B cell (primary cell): ENCODE measurements around the gene UBXN10.

Experiments
- EZH2 ChIP-seq: IDR thresholded peaks from 2 replicates; pipeline ENCODE4 v1.6.1; 2012; ENCODE audit warnings: borderline replicate concordance, low read depth, mild to moderate bottlenecking, moderate library complexity, low read length; ENCODE audit not compliant: insufficient read depth, poor library complexity, severe bottlenecking
- TF ChIP-seq, protein P1 (sequence below): fragments of 200-600 bp; IDR thresholded peaks from one replicate; pipeline ENCODE4 v1.8.0; 2022; ENCODE audit warnings: antibody characterized with exemption, mild to moderate bottlenecking

DNA sequence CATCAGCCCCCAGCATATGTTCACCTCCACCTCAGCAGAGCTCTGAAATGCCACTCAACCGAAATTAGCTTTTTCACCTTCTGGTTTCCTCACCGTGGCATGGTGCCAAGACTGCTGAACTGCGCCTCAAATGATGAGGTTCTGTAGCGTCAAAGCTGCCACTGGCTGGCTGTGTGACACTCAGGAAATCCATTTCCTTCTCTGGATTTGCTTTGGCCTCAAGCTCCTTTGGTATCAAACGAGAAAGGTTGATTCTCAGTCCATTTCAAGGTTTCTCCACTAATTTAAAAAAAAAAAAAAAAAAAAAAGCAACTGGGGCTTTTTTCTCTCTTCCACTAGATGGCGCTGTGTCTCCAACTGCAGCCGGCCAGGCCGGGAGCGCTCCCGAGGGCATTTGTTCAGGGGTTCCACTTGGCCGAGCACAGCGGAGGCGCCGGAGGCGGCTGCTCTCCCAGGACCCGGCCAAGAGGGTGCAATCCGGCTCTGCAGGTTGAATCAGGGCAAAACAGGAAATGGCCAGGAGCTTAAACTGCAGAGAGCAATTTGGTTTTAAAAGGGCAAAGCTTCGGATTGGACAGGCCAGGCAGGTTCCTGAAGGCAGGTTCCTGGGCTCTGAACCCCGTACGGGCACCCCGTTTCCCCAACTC lies 26.9 kb downstream of the UBXN10 start:
- no peak for TF ChIP-seq EZH2
- TF ChIP-seq, protein P1, sequence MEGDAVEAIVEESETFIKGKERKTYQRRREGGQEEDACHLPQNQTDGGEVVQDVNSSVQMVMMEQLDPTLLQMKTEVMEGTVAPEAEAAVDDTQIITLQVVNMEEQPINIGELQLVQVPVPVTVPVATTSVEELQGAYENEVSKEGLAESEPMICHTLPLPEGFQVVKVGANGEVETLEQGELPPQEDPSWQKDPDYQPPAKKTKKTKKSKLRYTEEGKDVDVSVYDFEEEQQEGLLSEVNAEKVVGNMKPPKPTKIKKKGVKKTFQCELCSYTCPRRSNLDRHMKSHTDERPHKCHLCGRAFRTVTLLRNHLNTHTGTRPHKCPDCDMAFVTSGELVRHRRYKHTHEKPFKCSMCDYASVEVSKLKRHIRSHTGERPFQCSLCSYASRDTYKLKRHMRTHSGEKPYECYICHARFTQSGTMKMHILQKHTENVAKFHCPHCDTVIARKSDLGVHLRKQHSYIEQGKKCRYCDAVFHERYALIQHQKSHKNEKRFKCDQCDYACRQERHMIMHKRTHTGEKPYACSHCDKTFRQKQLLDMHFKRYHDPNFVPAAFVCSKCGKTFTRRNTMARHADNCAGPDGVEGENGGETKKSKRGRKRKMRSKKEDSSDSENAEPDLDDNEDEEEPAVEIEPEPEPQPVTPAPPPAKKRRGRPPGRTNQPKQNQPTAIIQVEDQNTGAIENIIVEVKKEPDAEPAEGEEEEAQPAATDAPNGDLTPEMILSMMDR, result peak; percentile 94
